Dorsolateral prefrontal cortex (tissue), 118 donors: ENCODE results near the gene SPRR5. TPM values are rescaled to one million over a fixed set of nuclear protein-coding genes. Genes with fewer than 3 reads are reported as not detected.

Experiments used
- total RNA-seq, 120 experiments: library from RNA; stranded (reverse); gene quantifications; one replicate each; pipeline versions ENCODE4 v1.2.3 to v1.2.4, GENCODE V29; 2022

SPRR5 gene
- total RNA-seq, 120 experiments from 2014 or later, result not detected

Other genes starting within 250 kb of the SPRR5 start
- not detected for gene LCE2A, start 248.9 kb upstream of the SPRR5 start, total RNA-seq
- gene LCE4A, start 239.0 kb upstream of the SPRR5 start, total RNA-seq, result not detected
- gene KPRP, start 189.2 kb upstream of the SPRR5 start, total RNA-seq, result not detected
- not detected for gene LCE1F, start 172.1 kb upstream of the SPRR5 start, total RNA-seq
- gene LCE1E, start 160.9 kb upstream of the SPRR5 start, total RNA-seq, result not detected
- gene LCE1D, start 150.5 kb upstream of the SPRR5 start, total RNA-seq, result not detected
- not detected for gene LCE1C, start 140.6 kb upstream of the SPRR5 start, total RNA-seq
- not detected for gene LCE1B, start 135.2 kb upstream of the SPRR5 start, total RNA-seq
- not detected for gene LCE1A, start 119.7 kb upstream of the SPRR5 start, total RNA-seq
- not detected for gene LCE6A, start 104.3 kb upstream of the SPRR5 start, total RNA-seq
- gene LCE7A, start 87.2 kb upstream of the SPRR5 start, total RNA-seq, result not detected
- not detected for gene SMCP, start 68.9 kb upstream of the SPRR5 start, total RNA-seq
- not detected for gene IVL, start 38.7 kb upstream of the SPRR5 start, total RNA-seq
- gene SPRR4, start 23.4 kb downstream of the SPRR5 start, total RNA-seq, result not detected
- not detected for gene SPRR1A, start 36.9 kb downstream of the SPRR5 start, total RNA-seq
- not detected for gene SPRR3, start 54.5 kb downstream of the SPRR5 start, total RNA-seq
- not detected for gene SPRR1B, start 84.0 kb downstream of the SPRR5 start, total RNA-seq
- not detected for gene SPRR2D, start 93.9 kb downstream of the SPRR5 start, total RNA-seq
- gene SPRR2A, start 110.3 kb downstream of the SPRR5 start, total RNA-seq, result not detected
- gene SPRR2B, start 124.4 kb downstream of the SPRR5 start, total RNA-seq, result not detected
- not detected for gene SPRR2E, start 147.3 kb downstream of the SPRR5 start, total RNA-seq
- not detected for gene SPRR2F, start 166.3 kb downstream of the SPRR5 start, total RNA-seq
- gene SPRR2G, start 203.7 kb downstream of the SPRR5 start, total RNA-seq, result 1 to 10 TPM in 1 of 120 experiments, under 1 TPM in 4, not detected in 115; 0.76 to 1.3 (median 0.96) TPM